Measurements from ENCODE around the gene HECTD1. TPM values are rescaled to one million over a fixed set of nuclear protein-coding genes. Genes with fewer than 3 reads are reported as not detected.
"Not testable (repeated sequence)": the region's sequence is repeated elsewhere in the genome, so short reads cannot be mapped to it uniquely, and the experiment has no call there.

HECTD1 gene
- total and polyA plus RNA-seq, 10 of the 15 experiments (the other 5 are each of a cell fraction or from before 2014, with no cell fraction given) = 27.3 to 116 (median 57.7) TPM

DNA sequence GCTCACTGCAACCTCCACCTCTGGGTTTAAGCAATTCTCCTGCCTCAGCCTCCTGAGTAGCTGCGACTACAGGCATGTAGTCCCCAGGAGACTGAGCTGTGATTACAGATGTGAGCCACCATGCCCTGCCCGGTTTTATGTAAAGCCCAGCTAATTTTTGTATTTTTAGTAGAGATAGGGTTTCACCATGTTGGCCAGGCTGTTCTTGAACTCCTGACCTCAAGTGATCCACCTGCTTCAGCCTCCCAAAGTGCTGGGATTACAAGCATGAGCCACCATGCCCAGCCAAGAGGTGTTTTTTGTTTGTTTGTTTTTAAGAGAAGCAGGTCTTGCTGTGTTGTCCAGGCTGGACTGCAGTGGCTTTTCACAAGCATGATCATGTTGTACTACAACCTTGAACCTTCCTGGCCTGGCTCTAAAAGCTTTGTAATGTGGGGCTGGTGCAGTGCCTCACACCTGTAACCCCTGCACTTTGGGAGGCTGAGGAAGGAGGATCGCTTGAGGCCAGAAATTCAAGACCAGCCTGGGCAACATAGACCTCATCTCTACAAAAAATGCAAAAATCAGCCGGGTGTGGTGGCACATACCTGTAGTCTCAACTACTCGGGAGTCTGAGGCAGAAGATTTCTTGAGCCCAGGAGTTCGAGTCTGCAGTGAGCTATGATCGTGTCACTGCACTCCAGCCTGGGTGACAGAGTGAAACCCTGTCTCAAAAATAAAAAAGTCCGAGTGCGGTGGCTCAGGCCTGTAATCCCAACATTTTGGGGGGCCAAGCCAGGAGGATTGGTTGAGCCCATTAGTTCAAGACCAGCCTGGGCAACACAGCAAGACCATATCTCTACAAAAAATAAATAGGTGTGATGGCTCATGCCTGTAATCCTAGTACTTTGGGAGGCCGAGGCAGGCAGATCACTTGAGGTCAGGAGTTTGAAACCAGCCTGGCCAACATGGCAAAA lies 113.4 kb downstream of the HECTD1 start:
- POLR2A ChIA-PET; H3K79me2 ChIP-seq (ENCODE audit: control insufficient read depth, insufficient read depth, low read length); H4K20me1 ChIP-seq (ENCODE audit: control insufficient read depth, insufficient read depth); H3K9ac ChIP-seq (ENCODE audit: control insufficient read depth, insufficient read depth, low read length); H3K36me3 ChIP-seq (ENCODE audit: control insufficient read depth in 2 of 2, insufficient read depth in 2 of 2, low read length in 1 of 2); H3K9me3 ChIP-seq (replicated peaks; ENCODE audit: control insufficient read depth, insufficient read depth, low read length); in situ Hi-C loops (cut with MboI); ATAC-seq; DNase-seq (ENCODE audit: low read depth, low spot score); RAD21 ChIA-PET (ENCODE audit: unreplicated experiment); intact Hi-C loops (cut with micrococcal nuclease; ENCODE audit: unreplicated experiment); H3K4me2 ChIP-seq (ENCODE audit: control insufficient read depth, insufficient read depth); H3K27ac ChIP-seq (ENCODE audit: control insufficient read depth, insufficient read depth); BruUV-seq (replicated peaks); H3K4me1 ChIP-seq (ENCODE audit: control insufficient read depth, insufficient read depth, low read length); H3K4me3 ChIP-seq; H3K27me3 ChIP-seq (replicated peaks in 1 of 2; ENCODE audit: control insufficient read depth in 2 of 2, insufficient read depth in 2 of 2, low read length in 1 of 2); H2AFZ ChIP-seq (ENCODE audit: control insufficient read depth, low read depth, low read length): not testable (repeated sequence)
- WGBS (ENCODE audit: insufficient coverage, insufficient replicate concordance, low lambda C conversion rate, missing lambda C conversion rate) = 83% methylated on average over 10 of the region's 10 CpGs
- ChIA-PET CTCF (interaction anchor here (2.7 kb wide), 1 partner anchor 12 kb away, joined by 11 read pairs; no protein-coding TSS in a partner anchor), SMC1A (ENCODE audit: uncharacterized antibody, unreplicated experiment) (interaction anchor here (1.5 kb wide), 1 partner anchor 12 kb away, joined by 3 read pairs; no protein-coding TSS in a partner anchor)
- FAIRE-seq = peak; percentile 35

DNA sequence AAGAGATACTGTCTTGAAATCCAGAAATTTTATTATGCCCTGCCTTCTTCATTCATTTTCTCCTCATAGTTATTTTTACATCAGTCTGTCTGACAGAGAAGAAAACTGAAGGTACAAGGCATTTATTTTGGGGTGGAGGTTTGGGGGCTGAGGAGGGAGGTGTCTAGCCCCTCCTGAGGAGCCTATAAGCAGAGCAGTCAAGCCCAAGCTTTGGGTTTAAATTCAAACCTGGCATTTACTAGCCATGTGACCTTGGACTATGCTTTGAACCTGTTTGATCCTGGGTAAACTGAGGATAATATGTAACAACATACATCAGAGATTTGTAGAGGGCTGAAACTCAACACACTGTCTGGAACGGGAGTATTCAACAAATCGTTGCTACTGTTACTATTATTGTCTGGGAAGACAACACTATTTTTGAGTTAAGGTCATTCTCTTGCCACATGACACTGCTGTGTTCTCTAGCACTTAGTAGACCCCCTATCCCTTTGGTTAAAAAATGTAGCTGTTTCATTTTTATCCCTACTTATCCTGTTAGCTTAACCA lies 115.4 kb downstream of the HECTD1 start:
- ATAC-seq = no peak
- H3K36me3 ChIP-seq (ENCODE audit: control insufficient read depth in 2 of 2, insufficient read depth in 2 of 2, low read length in 1 of 2) = no peaks in the 10 kb centered on the region; a peak in 1 of 4 replicates
- POLR2A ChIA-PET = no interaction called here
- TF ChIP-seq, protein P1, sequence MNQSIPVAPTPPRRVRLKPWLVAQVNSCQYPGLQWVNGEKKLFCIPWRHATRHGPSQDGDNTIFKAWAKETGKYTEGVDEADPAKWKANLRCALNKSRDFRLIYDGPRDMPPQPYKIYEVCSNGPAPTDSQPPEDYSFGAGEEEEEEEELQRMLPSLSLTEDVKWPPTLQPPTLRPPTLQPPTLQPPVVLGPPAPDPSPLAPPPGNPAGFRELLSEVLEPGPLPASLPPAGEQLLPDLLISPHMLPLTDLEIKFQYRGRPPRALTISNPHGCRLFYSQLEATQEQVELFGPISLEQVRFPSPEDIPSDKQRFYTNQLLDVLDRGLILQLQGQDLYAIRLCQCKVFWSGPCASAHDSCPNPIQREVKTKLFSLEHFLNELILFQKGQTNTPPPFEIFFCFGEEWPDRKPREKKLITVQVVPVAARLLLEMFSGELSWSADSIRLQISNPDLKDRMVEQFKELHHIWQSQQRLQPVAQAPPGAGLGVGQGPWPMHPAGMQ (IDR thresholded peaks at IDR 0.05; ENCODE audit: borderline replicate concordance) = no peak
- no peak for TF ChIP-seq MYC (IDR thresholded peaks at IDR 0.05; ENCODE audit: insufficient read depth, insufficient read length, insufficient replicate concordance, low read length, severe bottlenecking)
- TF ChIP-seq TBL1XR1 (IDR thresholded peaks at IDR 0.05; ENCODE audit: low read depth, low read length) = no peak
- TF ChIP-seq KLF5 (IDR thresholded peaks at IDR 0.05; ENCODE audit: partially characterized antibody) = no peak
- TF ChIP-seq, protein P2, sequence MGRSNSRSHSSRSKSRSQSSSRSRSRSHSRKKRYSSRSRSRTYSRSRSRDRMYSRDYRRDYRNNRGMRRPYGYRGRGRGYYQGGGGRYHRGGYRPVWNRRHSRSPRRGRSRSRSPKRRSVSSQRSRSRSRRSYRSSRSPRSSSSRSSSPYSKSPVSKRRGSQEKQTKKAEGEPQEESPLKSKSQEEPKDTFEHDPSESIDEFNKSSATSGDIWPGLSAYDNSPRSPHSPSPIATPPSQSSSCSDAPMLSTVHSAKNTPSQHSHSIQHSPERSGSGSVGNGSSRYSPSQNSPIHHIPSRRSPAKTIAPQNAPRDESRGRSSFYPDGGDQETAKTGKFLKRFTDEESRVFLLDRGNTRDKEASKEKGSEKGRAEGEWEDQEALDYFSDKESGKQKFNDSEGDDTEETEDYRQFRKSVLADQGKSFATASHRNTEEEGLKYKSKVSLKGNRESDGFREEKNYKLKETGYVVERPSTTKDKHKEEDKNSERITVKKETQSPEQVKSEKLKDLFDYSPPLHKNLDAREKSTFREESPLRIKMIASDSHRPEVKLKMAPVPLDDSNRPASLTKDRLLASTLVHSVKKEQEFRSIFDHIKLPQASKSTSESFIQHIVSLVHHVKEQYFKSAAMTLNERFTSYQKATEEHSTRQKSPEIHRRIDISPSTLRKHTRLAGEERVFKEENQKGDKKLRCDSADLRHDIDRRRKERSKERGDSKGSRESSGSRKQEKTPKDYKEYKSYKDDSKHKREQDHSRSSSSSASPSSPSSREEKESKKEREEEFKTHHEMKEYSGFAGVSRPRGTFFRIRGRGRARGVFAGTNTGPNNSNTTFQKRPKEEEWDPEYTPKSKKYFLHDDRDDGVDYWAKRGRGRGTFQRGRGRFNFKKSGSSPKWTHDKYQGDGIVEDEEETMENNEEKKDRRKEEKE (IDR thresholded peaks at IDR 0.05) = no peak
- no peak for TF ChIP-seq MTA3 (IDR thresholded peaks at IDR 0.05; ENCODE audit: borderline replicate concordance, low read length)
- TF ChIP-seq RELA (IDR thresholded peaks at IDR 0.05; ENCODE audit: borderline replicate concordance, partially characterized antibody) = no peak
- no peak for TF ChIP-seq MEF2A (IDR thresholded peaks at IDR 0.05; ENCODE audit: insufficient read depth, low read depth, low read length)
- no peak for TF ChIP-seq USF2 (IDR thresholded peaks at IDR 0.05; ENCODE audit: borderline replicate concordance, low read depth, low read length)

More for the DNA sequence above, 115.4 kb downstream of the HECTD1 start:
- RAD21 ChIA-PET (ENCODE audit: unreplicated experiment) = no interaction called here
- intact Hi-C loops (cut with micrococcal nuclease; ENCODE audit: unreplicated experiment) = no loop called here
- Histone ChIP-seq H3K27ac (ENCODE audit: control insufficient read depth, insufficient read depth) (no peak overlapping the region), H3K9me3 (replicated peaks; ENCODE audit: control insufficient read depth, insufficient read depth, low read length) (no peaks in the 10 kb centered on the region), H2AFZ (ENCODE audit: control insufficient read depth, low read depth, low read length) (no peak overlapping the region), H3K9ac (ENCODE audit: control insufficient read depth, insufficient read depth, low read length) (no peak overlapping the region), H3K4me1 (ENCODE audit: control insufficient read depth, insufficient read depth, low read length) (no peaks in the 10 kb centered on the region), H3K4me2 (ENCODE audit: control insufficient read depth, insufficient read depth) (no peak overlapping the region), H4K20me1 (ENCODE audit: control insufficient read depth, insufficient read depth) (no peaks in the 10 kb centered on the region), H3K4me3 (no peak overlapping the region), H3K27me3 (replicated peaks in 1 of 2; ENCODE audit: control insufficient read depth in 2 of 2, insufficient read depth in 2 of 2, low read length in 1 of 2) (no peaks in the 10 kb centered on the region), H3K79me2 (ENCODE audit: control insufficient read depth, insufficient read depth, low read length) (no peaks in the 10 kb centered on the region)
- SMC1A ChIA-PET (ENCODE audit: uncharacterized antibody, unreplicated experiment) = no interaction called here
- CTCF ChIA-PET = interaction anchor here (2.7 kb wide), 1 partner anchor 10 kb away, joined by 11 read pairs; no protein-coding TSS in a partner anchor
- DNase-seq (ENCODE audit: low read depth, low spot score) = no peak
- FAIRE-seq = no peak
- WGBS (ENCODE audit: insufficient coverage, insufficient replicate concordance, low lambda C conversion rate, missing lambda C conversion rate) = 76% methylated on average over 2 of the region's 2 CpGs
- in situ Hi-C loops (cut with MboI) = no loop called here
- BruUV-seq (replicated peaks) = no TSS peak
